HG02840 (cell line): Measurements from ENCODE around the gene TTLL8.

Source experiments
- ATAC-seq: cut with Tn5 transposase; IDR thresholded peaks from one replicate; pipeline ENCODE4 v1.9.1; 2021; ENCODE audit warnings: mild to moderate bottlenecking, moderate library complexity, moderate number of reproducible peaks; ENCODE audit not compliant: unreplicated experiment, low FRiP score

TTLL8 gene

DNA sequence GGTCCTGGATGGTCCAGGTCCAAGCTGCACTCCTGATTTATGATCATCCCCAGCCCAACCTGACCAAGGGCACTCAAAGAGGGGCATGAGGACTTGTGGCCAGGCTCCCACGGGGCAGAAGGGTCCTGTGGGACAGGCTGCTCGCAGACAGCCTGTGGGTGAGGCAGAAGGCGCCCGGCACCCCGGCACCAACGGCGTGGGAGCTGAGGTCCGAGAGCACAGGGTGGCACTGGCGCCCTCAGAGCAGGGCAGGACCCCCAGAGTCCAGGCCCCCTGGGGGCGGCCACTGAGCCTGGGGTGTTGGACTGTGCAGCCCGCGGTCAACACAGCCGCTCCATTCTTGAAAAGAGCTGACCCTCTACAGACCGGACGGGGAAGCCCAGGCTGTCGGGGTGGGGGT, 48.8 kb downstream of the TTLL8 start:
- ATAC-seq = no peak

DNA sequence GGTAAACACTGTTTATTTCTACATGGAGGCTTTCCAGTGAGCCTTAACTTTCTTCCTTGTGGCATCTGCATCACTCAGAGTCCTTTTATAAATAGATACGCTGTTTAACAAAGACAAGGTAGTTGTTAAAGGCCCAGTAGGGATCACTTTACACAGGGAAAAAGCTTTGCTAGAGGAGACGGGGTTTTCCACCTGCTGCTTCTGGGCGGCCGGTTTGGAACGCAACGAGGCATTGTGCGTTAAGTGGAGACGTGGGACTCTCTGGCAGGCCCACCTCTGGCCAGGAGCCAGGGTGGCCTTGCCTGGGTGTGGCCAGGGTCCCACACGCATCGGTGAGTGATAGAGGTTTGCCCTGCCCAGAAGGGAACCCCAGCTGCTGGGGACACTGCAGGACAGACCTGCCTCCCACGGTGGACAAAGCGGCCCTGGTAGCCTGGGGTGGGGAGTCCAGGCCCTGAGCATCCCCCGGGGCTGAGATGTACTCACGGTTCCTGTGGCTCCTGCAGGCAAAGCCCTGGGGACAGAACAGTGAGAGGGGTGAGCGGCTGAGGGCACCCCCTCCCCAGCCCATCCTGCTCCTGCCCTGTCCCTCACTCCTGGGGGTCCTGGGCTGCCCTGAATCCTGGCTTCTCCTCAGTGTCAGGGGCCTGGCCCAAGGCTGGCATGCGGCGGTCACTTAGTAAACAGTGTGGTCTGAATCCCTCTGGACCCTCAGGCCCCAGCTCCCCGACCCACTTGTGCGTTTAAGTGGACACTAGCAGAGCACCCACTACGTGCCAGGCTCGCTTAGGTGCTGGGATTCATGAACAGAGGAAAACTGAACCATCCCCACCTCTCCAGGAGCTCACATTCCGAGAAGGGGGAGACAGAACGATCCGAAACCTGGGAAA, 49.7 kb downstream of the TTLL8 start:
- no peak for ATAC-seq

DNA sequence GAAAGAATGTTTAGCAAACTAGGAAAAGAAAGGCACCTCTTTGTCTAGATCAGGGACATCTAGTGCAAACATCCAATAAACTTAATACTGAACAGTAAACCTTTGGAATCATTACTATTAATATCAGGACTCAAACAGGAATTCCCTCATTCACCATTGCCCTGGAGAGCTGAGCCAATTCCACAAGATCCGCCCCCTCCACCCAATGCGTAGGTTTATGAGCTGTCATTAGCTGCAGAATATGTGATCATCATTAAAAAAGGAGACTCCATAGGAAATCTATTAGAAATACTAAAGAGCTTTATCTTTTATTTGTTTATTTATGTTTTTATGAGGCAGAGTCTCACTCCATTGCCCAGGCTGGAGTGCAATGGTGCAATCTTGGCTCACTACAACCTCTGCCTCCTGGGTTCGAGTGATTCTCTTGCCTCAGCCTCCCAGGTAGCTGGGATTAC, 51.0 kb downstream of the TTLL8 start:
- ATAC-seq = no peak

DNA sequence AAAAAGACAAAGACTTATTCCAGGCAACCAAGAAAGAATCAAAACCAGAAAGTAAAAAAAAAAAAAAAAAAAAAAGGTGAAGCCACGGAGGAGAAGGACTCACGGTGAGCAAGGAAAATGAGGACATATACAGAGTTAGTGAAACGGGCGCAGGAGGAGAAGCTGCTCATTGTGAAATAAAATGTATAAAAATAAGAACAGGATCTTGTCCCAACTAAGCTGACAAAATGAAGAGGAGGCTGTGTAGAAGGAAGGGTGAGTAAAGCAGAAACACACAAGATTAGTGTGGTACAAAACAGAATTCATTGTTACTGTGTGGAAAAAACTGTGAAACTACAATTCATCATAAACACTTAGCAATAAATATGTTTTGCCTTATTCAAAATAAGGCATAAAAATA, 53.2 kb downstream of the TTLL8 start:
- no peak for ATAC-seq

DNA sequence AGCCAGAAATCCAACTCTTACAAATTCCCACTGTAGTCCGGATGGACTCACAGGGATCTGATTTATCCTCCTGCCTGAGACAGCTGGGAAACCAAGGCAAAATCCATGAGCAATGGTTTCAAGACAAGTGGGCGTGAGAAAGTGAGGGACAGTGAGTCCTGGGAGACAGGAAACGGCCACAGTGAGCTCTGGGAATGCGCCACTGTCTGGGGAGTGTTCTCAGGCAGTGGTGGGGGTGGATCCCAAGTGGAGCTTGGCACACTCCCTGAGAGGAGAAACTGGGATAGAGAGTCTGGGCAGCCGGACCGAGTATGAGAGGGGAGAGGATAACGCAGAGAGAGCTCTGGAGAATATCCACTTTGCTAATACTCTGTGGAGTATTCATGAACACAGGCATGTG, 55.3 kb downstream of the TTLL8 start:
- ATAC-seq = no peak

DNA sequence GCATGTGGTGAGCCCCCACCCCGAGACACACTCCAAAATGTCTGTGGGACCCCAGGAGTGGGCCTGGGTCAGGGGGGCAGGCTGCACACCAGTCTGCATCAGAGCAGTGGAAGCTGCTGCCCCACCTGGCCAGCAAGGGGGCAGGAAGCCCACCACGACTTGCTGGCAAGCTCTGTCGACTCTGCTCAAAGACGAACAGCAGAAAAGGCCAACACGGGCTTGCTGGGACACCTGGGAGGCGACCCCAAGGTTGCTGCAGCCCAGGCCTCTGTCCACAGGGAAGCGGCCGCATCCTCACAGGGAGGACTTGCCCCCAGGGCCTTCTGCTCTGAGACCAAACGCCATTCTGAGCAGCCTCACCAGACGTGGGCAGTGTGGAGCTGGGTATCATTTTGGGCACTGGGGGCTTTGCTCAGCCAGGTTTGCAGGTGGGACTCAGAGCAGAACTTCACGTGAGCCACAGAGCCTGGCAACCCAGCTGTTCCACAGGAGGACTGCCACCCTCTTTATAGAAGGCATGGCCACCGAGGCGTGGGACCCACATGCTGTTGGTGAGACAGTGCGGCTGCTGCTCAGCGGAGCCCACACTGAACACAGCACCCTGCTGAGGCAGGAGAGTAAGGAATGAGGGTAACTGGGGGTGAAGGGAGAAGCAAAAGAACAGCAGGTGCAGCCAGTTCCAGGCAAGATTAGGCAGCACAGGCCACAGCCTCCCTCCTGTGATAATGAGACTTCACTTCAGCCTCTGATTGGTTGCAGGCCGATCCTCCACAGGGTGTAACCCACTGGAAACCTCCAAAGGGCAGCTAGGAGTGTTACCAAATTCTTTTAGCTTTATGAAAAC, 56.5 kb downstream of the TTLL8 start:
- ATAC-seq = no peak

DNA sequence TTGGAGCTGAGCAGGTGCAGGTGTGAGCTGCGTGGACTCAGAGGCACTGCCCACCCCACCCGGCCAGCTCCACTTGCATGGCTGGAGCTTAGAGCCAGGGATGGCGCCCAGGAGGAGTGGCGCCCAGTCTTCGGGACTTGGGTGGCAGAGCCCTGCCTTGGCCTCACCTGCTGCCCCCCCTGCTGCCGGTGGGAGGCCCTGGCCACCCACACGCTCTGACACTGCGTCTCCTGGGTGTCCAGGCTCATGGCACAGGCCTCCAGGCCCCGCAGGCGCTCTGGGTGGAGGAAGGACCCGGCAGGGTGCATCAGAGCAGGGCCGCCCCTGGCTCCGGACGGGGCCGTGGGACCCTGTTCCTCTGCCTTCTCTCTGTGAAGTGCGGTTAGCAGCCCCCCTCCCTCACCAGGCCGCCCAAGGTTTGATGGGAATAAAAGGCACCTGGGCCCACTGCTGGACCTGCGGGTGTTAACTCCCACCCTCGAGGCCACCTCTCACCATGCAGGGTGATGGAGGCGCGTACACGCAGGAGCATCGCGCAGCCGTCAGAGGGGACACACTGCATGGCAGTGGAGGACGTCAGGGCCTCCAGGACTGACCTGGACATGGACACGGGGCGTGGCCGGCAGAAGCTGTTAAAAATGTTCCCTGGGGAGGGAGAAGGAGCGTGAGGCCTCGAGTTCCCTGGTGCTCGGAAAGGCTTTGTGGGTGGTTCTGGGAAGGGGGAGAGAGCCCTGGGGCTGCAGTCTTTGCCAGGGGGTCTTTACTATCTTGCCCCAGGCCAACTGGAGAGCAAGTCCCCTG, 57.3 kb downstream of the TTLL8 start:
- ATAC-seq = no peak

DNA sequence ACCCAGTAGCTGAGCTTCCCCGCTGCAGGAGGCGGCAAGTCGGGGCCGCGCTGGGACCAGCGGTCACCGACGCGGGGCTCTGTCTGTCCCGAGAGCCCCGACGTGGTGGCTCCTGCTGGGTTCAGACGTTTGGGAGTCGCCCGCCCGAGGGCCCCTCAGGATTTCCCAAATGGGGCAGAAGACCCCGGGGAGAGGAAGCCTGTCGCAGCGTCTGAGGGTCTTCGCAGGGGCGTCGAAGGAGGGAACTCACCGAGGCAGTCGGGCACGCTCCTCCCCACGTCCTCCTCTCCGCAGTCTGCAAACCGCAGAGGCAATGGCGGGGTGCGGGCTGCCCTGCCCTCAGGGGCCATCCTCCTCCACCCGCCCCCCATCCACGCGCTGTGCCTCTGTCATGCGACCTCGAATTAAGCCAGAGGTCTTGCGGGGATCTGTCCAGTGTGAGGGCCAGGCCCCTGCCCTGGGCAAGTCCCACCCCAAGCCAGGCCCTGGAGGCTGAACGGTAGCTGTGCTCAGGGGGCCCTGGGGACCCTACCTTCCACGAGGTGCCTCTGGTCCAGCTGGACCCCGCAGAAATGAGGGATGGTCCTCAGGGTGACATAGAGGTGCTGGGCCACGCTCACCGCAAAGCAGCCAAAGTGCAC, 58.0 kb downstream of the TTLL8 start:
- no peak for ATAC-seq

DNA sequence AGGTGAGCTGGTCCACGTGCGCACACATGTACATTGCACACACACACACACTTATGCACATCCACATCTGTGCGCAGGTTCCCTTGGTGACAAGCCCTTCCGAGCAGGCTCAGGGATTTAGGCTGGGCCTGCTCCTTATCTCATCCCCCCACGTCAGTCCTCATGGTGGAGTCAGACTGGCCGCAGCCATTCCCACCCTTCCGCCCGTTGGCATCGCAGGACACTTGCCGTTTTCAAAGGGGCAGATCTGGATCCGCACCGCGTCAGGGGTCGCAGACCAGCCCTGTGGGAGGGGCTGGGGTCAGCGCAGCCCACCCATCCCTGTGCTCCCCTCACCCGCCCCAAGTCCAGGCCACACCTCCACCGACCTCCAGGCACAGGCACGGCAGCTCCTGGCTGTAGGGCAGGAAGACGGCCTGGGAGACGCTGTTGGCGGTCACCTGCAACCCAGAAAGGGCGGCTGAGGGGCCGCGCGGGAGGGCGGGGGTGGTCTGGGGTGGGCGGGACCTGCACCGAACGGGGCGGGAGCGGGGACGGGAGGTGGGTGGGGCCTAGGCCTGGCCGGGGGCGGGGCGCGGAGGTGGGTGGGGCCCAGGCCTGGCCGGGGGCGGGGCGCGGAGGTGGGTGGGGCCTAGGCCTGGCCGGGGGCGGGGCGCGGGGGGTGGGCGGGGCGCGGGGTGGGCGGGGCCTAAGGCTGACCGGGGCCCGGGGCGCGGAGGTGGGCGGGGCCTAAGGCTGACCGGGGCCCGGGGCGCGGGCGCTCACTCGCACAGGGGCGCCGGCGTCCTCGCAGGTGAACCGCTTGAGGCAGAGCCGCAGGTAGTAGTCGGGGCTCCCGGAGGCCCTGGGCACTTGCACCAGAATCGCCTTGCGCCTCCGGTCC, 58.8 kb downstream of the TTLL8 start:
- ATAC-seq = no peak

DNA sequence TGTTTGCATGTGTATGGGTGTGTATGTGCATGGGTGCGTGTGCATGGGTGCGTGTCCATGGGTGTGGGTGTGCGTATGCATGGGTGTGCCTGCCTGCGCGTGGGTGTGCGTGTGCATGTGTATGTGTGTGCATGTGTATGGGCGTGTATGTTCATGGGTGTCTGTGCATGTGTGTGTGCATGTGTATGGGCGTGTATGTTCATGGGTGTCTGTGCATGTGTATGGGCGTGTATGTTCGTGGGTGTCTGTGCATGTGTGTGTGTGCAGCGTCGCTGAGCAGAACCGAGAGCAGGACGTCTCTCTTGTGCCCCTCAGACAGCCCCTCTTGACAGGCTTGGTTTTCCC, 59.4 kb downstream of the TTLL8 start:
- no peak for ATAC-seq

DNA sequence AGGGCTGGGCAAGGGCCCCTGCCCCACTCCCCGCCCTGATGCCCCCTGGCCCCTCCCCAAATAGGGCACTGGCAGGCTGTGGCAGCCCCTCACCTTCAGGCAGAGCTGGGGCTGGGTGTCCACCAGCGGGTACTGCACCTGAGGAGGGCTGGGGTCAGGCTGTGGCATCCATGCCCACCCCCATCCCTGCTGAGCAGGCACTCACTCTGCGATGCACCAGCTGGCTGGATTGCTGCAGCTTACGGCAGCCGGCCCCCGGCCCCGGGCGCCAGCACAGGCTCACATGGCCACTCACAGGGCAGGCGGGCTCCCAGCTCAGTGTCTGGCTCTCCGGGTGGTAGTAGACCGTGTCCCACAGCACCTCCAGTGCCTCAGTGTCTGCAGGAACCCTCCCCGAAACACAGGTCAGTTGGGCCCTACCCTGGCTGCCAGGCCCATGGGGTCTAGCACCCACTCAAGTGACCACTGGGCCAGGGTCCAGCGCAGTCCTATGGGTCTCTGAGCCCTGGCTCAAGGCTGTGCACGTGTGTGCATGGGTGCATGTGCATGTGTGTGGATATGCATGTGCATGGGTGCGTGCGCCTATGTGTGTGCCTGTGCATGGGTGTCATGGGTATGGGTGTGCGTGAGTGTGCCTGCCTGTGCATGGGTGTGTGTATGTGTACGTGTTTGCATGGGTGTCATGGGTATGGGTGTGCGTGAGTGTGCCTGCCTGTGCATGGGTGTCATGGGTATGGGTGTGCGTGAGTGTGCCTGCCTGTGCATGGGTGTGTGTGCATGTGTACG, 60.0 kb downstream of the TTLL8 start:
- no peak for ATAC-seq

DNA sequence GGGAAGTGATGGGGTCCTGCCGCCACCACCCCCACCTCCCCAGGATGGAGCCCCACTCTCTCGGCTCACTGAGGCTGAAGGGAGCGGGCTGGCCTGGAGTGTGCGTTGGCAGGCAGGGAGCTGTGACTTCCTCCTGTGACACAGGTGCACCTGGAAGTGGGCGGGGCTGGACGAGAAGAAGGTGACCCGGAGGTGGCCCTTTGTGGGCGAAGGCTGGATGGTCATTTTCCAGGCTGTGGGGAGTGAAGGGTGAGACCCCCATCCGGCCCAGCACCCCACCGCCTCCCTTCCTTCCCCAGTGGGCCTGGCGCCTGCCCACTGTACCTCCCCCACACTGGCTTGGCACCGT, 60.9 kb downstream of the TTLL8 start:
- no peak for ATAC-seq

DNA sequence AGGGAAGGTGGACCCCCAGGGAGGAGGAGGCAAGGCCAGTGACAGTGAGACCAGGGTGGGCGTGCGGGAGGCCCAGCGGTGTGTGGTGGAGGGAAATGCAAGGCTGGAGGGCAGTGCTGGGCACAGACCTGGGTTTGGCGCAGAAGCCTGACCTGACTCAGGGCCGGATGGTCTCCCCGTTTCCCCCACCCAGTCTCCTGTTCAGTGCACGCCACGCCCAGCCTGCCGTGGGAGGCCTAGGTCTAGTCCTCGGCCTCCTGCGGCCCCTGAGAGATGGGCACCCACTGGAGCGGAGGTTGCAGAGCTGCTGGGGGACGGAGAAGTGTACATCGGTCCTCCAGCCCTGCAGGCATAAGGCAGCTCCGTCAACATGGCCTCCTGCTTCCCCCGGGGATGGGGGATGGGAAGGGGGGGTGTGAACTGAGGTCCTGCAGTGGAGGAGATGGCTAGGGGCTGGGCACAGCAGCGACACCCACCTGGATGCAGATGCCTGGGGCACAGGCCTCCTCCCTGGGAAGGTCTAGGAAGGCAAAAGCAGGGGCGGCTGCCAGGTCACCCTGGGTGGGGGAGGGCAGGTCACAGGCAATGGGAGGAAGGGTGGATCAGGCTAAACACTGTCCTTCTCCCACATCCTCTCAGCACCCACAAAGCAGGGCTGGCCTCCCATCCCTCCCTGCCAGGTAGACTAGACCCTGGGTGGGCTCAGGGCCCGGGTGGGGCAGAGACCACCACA, 61.4 kb downstream of the TTLL8 start:
- ATAC-seq = no peak

DNA sequence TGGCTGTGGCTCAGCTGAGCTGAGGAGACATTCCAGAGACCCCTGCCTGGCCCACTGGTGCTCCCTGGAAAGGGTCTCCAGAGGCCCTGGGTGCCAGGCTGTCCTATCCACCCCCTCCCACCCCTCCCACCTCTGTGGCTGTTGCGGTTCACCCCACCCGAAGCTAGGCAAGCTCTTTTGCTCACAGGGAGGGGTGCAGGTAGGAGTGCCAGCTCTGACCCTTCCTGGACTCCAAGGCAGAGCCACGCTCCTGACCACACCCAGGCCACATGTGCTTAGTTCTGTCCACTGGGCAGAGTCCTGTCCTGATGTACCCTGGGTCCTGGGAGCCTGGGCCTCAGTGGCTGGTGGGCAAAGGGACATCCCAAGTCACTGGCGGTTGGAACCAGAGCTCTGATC, 62.0 kb downstream of the TTLL8 start:
- ATAC-seq = no peak

DNA sequence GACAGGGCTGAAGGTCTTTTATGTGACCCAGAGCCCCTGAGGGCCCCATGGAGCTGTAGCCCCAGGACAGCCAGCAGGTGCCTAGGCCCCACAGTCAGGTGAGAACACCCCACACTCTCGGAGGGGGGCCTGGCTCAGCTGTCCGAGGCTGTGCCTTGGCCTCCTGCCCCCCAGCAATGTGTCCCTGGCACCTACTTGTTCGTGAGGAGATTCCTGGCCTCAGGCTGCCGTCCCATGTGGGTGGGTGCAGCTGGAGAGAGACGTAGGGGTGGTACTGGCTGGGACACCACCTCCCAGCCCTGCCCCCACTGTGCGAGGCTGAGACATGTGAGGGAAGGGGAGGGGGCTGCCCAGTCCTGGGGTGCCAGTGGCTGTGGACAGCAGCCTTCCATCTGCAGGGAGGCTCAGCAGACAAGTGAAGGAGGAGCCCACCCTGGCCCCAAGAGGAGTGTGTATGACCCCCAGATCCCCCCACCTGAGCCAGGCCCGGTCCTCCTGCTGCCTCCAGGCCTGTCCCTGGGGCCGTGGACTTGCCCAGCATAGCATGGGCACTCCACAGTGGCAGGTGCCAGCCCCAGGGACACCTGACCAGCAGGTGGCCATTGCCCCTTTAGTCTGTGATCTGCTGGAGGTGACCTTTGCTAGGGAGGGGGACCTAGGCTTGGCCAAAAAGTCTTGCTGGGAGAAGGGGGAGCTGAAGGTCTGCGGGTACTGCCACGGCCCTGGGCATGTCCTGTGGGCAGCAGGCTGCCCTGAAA, 62.6 kb downstream of the TTLL8 start:
- no peak for ATAC-seq

DNA sequence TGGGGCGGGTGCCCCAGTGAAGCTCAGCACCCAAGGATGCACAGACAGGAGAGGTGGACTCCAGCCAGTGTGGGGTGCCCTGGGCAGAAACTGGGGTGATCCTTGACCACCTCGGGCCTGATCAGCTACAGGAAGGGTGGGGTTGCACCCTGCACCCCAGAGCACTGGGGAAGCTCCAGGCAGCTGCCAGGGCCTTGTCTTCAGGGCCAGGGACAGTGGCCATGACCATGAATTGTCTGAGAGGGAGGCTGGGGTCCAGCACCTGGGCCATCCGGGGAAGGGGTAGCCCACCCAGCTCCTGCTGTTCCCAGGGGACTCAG, 63.1 kb downstream of the TTLL8 start:
- ATAC-seq = no peak

DNA sequence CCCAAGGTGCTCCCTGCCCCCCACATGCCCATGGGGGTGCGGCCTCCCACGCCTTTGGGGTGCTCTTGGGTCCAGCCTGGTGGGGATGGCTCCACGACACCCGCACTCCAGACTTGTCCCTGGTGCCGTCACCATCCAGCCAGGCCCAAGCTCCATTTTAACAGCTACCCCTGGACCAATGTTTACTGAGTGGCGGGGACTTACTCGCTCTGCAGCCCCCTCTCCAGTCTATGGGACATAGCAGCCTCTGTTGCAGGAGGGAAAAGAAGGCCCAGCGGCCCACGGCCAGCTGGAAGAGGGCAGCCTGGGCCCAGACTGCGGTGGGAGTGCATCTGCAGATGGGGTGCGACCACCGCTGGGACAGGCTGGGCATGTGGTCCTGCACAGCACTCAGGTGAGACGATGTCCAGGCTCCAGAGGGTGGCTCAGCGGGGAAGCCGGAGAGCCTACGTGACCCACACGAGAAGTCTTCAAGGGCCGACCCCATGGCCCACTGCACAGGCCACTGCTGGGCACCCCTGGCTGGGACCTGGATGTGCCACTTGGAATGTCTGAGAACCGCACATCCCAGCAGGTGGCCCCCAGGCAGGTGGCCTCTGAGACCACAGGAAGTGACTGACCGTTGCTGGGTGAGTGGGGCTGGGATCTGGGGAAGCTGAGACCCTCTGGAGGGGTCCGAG, 63.6 kb downstream of the TTLL8 start:
- no peak for ATAC-seq
